ENCODE results near the gene CCDC89.
A peak's percentile ranks its signal among the peaks of the same experiment; 100 is the strongest.

CCDC89 gene

GRCh38 chr11:85685820-85686459 lies at the start of gene CCDC89:
CCDC89 (minus strand) TSS chr11:85686195; CDS start chr11:85686130, 65 bp downstream.
- DNase-seq = no peak

DNA sequence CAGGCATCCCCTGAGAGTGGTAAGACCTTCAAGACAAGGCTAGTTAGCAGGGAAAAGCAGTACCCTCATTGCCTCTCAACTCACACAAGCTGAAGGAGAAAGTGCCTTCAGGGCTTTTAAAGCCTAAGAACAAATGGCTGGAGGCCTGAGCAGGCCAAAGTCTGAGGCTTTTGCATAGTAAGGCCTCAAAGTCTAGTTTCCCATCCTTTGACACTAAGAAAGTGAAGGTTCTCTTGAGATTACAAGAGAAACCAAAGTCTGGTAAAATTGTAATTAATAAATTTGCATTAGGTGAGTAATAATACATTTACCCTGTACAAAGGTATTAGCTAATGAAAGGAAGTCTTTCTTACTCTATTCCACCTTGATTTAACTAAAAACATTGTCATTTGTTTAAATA lies 47.0 kb upstream of the CCDC89 start:
- no peak for DNase-seq

DNA sequence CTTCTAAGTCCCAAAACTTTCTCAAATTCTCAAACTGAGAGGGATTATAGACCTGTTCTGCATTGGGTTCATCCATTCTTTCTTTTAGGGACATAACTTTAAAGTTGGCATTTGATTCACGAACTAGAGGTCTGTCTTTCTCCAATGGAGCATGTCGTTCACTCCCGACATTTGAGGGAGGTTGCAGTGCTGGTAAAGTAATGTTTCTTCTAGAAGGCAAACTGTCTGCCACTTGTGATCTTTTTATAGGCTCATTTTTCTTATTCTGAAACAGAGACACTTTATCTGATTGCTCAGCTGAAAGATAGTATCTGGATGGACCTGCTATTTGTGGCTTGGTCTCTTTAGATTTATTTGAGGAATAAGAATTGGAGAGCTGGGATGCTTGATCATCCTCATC lies 40.4 kb upstream of the CCDC89 start:
- no peak for DNase-seq

DNA sequence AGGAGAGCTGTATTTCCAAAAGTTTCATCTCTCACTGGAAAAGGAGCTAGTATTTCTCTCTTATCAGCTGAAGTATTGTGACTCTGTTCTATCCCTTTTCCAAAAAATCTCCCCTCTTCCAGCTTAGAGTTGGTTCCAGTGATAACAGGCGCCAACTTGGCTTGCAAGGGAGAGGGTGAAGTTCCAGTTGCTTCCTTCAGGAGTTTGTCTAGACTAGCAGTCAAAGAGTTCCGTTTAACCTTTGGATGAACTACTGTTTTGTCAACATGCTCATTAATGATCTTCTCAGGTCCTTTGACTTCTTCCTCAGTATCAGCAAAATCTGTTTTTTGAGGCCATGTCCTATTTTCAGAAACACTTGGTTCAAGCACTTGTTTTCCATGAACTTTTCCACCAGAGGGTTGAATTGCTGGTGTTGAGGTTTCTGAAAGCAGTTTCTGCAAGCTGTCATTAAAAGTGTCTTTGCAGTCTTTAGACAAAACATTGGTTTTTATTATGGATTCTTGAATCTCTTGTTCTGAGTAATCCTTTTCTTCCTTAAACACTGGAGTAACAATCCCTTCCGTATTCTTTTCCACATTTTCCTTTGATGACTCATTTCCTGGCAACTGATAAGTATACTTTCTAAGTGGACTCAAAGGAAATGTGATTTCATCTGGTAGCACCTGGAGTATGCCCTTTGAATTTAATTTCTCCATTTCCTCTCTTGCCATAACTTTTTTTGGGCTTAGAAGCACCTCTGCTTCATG lies 39.7 kb upstream of the CCDC89 start:
- no peak for DNase-seq

- DNase-seq = peak; percentile 17 to 40
Measured at GRCh38 chr11:85724748-85725465, 38.9 kb upstream of the CCDC89 start.

GRCh38 chr11:85723088-85723487 lies 37.1 kb upstream of the CCDC89 start:
- DNase-seq = no peak

DNA sequence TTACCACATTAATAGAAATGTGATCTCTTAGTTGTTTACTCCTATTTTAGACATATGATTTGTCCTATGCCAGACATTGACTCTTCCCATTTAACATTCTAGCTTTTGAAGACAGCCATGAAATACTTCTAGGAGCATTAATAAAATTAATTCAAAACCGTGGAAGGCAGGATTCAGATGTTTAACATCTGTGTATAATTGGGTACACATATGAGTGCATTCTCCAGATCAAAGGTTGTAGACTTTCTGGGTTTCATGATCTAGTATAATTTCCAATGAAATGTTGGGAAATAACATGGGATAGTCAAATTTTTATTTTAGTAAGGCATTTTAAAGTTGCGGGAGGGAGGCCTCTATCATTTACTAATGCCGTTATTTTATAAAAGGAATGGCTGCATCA lies 35.2 kb upstream of the CCDC89 start:
- DNase-seq = no peak

DNA sequence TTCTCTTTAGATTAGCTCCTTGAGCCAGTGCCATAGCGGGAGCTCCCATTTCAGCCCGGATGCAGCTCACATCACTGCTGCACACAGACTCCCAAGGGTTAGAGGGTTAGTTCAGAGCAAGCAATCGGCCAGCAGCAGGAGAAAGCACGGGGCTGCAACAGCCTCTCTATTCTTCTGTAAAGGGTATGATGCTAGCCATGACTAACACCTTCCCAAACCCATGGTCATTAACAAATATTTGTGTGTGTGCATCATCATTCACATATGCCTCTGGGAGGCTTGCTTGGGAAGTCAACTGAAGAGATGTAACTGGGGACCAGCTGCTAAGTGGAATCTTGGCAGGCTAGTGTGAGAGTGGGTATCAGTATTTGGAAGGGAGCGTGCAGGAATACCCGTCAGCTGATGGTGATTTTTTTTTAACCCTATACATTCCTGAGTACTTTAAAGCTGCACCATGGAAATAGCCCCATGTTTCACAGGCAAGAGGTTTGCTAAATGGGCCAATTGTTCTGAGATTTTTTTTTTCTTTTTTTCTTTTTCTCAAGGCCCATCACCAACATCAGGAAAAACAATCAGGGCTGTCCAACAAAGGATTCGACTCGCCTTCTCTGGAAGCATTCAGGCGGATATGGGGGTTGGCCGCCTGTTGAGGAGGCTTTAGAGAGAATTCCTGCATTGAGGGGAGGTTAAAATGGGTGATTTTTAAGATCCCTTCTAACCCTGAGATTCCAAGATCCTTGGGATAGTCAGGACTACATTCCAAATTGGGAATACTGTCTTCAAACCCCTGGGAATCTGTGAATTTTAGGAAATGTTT lies 33.2 kb upstream of the CCDC89 start:
- DNase-seq = no peak

DNA sequence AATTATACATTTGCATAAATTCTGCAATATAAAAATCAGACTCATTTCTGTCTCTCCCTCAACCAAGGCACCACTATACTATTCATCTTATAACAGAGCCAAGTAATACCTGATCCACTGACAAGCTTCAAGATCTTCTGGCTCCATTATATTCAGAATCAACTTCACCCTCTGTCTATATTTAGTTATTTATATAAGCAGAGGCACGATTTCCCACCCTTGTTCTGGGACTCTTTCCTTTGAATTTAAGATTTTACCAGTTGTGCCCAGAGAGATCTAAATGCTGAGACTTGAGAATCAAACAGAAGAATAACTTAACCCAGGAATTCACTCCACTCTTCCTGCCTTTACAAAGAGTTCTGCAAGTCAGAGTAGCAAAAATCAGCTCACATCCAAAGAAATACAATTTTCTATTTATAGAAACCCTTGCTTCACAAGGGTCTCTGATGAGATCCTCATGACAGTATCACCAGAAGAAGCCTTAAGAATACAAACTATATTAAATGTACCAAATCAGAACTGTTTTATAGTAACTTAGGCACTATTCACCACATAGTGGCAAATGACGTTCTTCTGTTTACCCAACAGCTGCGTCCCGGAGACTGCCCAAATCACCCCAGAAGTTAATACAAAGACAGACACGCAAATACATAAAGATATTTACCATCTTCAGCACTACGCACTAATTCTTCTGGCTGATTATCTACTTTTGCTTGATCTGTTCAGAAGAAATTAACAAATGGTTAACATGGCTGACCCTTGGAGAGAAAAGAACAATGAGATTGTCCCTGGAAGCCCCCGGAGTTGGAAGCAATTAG lies 32.3 kb upstream of the CCDC89 start:
- DNase-seq = no peak

- no peak for DNase-seq
Measured at GRCh38 chr11:85717429-85717828, 31.4 kb upstream of the CCDC89 start.

- DNase-seq = no peak
Measured at GRCh38 chr11:85712953-85713352, 27.0 kb upstream of the CCDC89 start.

DNA sequence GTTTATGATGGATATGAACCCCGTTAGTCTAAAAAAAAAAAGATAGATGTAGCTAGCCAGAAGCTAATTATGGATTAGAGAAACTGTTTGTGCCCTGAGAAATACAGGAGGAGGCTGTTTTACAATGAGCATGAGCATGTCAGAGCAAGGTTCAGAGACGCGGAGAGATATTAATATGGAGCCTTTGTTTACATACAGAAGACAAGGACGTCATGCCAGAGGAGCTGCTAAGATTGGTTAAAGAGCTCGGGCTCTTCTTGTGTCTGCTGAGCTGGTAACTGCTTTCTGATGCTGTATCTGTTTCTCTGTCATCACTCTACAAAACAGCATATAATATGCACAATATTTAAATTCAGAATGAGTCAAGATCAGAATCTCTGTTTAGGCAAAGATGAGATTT lies 24.9 kb upstream of the CCDC89 start:
- DNase-seq = no peak

- DNase-seq = no peak
Measured at GRCh38 chr11:85709941-85710702, 24.1 kb upstream of the CCDC89 start.

GRCh38 chr11:85705800-85706199 lies 19.8 kb upstream of the CCDC89 start:
- no peak for DNase-seq

GRCh38 chr11:85704967-85705366 lies 19.0 kb upstream of the CCDC89 start:
- no peak for DNase-seq

DNA sequence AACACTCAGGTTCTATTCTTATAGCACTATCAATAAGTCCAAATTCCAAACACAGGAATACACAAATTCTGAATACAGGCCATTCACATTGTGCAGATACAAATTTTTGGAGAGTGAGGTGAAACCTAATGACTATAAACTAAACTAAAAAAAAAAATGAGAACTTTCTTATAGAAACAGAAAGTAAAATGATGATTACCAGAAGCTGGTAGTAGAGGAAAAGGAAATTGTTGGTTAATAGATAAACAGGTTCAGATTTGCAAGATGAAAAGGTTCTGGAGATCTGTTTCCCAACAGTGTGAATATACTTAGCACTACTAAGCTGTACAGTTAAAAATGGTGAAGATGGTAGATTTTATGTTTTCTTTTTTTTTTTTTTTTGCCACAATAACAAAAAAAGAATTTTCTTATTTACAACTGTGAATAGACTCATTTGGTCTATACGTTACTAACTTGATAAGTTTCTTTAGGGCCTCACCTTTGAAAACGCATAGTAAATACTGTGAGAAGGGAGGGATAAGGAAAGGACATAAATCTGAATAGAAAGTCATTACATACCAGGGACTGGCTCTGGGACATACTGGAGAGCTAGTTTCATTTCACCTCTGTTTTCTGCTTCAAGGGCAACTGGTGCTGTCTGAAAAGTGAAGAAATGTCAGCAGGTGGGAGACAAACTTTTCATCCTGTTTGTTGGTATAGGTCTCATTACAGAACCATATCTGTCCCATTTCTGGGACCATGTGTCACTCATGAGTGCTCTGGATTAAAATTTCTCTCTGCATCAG lies 14.2 kb upstream of the CCDC89 start:
- DNase-seq = no peak

DNA sequence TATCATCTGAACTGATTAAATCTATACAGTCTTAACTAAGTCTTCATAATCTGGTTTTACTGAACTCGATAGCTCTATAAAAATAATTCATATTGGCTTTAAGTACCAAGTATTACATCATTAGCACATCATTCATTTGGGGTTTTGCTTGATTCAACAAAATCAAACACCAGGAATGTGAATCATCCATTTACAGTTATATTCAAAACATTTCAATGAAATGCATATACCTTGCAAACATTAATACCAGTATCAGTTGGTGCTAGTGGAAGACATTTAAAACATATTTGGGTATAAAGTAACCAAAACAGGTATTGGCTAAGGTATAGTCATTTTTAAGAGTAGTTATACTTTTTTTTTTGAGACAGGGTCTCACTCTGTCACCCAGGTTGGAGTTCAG lies 12.2 kb upstream of the CCDC89 start:
- DNase-seq = no peak

- DNase-seq = no peak
Measured at GRCh38 chr11:85697747-85698146, 11.8 kb upstream of the CCDC89 start.

DNA sequence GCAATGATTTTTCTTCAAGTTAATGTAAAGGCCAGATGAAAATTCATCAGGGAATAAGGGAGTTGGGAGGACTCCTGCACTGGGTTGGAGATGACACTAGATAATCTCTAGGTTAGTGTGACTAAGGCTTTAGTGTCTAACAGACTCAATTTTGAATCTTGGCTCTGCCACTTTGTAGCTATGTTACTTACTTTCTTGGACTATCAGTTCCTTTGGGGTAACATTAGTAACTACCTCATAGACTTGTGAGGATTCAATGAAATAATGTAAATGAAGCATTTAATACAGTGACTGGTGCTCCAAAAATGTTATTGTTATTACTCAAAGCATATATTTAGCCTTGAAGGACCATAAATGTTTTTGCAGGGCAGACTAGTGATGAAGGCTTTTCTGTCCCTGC lies 9.6 kb upstream of the CCDC89 start:
- no peak for DNase-seq

GRCh38 chr11:85694385-85694980 lies 8.5 kb upstream of the CCDC89 start:
- no peak for DNase-seq

All from inflammatory macrophage treated with lipopolysaccharide for 1 hour (primary cell).